Activated B cell treated with CpG ODN at 0.5 μM for 24 hours (primary cell): Measurements from ENCODE around the gene FCN1. TPM values are rescaled to one million over a fixed set of nuclear protein-coding genes. Genes with fewer than 3 reads are reported as not detected.

Experiments used
- ATAC-seq: fragments of 200-7000 bp; cut with Tn5 transposase; one replicate; pipeline ENCODE4 v1.10.0; 2021; ENCODE audit warnings: low read depth, mild to moderate bottlenecking, moderate library complexity
- CTCF ChIA-PET: fragments of 350-600 bp; sonication (Branson Sonifier 250); formaldehyde crosslinking; loops from one replicate; lab custom pipeline; 2021; ENCODE audit warnings: antibody characterized with exemption; lab: Charles Lee
- POLR2A ChIA-PET: fragments of 350-600 bp; sonication (Branson Sonifier 250); formaldehyde crosslinking; loops from one replicate; lab custom pipeline; 2021; ENCODE audit warnings: antibody characterized with exemption; lab: Charles Lee
- DNase-seq: peaks from one replicate; pipeline ENCODE4 v3.0.0; 2022
- H3K27ac Mint-ChIP-seq: one replicate; pipeline ENCODE4 v1.8.0; 2020; ENCODE audit warnings: mixed read lengths
- H3K27me3 Mint-ChIP-seq: one replicate; pipeline ENCODE4 v1.8.0; 2021; ENCODE audit warnings: mixed read lengths
- H3K36me3 Mint-ChIP-seq: one replicate; pipeline ENCODE4 v1.8.0; 2021; ENCODE audit warnings: low read depth, mixed read lengths
- H3K4me1 Mint-ChIP-seq: one replicate; pipeline ENCODE4 v1.8.0; 2021; ENCODE audit warnings: mixed read lengths
- H3K4me3 Mint-ChIP-seq: one replicate; pipeline ENCODE4 v1.8.0; 2020; ENCODE audit warnings: mild to moderate bottlenecking, mixed read lengths
- H3K9me3 Mint-ChIP-seq: one replicate; pipeline ENCODE4 v1.8.0; 2020; ENCODE audit warnings: mixed read lengths
- intact Hi-C: fragments of 100-400 bp; cut with micrococcal nuclease; formaldehyde crosslinking; loops from one replicate; pipeline ENCODE4 v1.15.1; 2024
- total RNA-seq: library from RNA; stranded (reverse); gene quantifications from 2 replicates; pipeline ENCODE4 v1.2.3, GENCODE V29; 2022
- TF ChIP-seq, protein P1 (sequence below): fragments of 200-600 bp; IDR thresholded peaks from one replicate; pipeline ENCODE4 v1.8.0; 2022; ENCODE audit warnings: antibody characterized with exemption, mild to moderate bottlenecking

The FCN1 gene
- total RNA-seq, 1 donor from 2014 or later, result 0.44 TPM

DNA sequence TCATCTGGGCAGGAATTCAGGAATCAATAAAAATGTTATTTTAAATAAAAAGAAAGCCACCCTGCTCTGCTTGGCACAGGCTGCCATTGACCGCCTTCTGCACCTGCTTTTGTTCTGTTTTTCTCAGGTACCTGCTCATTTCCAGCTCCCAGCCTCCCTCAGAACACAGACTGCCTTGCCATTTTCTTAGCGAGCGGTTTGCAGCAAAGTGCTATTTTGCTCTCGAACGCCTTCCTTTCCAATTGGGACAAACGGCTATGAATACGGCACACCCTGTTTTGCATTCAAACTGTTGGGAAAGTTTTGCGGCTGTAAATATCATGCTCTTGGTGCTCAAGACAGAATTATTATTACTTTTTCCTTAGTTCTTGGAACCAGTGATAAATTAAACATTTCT is 25.1 kb upstream of the FCN1 start:
- TF ChIP-seq, protein P1, sequence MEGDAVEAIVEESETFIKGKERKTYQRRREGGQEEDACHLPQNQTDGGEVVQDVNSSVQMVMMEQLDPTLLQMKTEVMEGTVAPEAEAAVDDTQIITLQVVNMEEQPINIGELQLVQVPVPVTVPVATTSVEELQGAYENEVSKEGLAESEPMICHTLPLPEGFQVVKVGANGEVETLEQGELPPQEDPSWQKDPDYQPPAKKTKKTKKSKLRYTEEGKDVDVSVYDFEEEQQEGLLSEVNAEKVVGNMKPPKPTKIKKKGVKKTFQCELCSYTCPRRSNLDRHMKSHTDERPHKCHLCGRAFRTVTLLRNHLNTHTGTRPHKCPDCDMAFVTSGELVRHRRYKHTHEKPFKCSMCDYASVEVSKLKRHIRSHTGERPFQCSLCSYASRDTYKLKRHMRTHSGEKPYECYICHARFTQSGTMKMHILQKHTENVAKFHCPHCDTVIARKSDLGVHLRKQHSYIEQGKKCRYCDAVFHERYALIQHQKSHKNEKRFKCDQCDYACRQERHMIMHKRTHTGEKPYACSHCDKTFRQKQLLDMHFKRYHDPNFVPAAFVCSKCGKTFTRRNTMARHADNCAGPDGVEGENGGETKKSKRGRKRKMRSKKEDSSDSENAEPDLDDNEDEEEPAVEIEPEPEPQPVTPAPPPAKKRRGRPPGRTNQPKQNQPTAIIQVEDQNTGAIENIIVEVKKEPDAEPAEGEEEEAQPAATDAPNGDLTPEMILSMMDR, result no peak
- Mint-ChIP-seq H3K4me3 (no peak overlapping the region), H3K9me3 (no peaks in the 10 kb centered on the region), H3K27me3 (peaks cover 21% of the 10 kb centered on the region), H3K27ac (no peak overlapping the region), H3K4me1 (no peaks in the 10 kb centered on the region), H3K36me3 (no peaks in the 10 kb centered on the region)
- POLR2A ChIA-PET, result no interaction called here
- DNase-seq (no peak), ATAC-seq (no peak)
- intact Hi-C loops, result no loop called here
- CTCF ChIA-PET, result no interaction called here

DNA sequence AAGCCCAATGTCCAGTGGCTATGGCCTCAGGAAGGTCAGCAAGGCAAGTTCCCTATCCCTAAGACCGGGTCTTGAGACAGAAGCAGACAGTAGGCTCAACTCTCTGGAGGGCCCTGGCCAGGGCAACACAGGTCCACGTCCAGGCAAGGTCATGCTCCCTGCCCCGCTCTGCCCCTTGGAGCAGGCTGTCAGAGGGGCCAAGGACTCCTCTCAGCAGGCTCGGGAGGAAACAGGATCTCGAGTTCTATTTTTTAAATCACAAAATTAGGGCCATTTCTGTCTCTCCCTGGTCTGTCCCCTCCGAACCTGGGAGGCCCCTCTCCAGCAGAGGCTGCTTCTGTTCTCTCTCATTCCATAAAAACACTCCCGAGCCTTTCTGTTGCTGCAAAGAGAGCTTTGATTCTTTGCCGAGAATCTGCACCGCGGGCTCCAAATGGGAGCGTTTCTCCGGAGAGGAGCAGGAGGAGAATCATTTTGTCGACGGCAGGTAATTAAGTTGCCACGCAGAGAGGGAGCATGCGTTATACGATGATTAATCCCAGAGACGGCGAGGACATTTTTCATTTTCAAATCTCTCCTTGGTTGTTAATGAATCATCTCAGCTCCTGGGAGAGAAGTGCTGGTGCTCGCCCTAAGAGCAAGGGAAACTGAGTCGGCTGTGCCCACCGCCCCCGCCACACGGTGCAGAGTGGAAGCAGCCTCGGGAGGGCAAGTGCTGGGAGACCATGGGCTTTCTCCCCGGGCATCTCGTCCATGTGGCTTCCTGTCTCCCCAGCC is 24.5 kb upstream of the FCN1 start:
- no peak overlapping the region for H3K27ac Mint-ChIP-seq
- intact Hi-C loops, result no loop called here
- no peaks in the 10 kb centered on the region for H3K36me3 Mint-ChIP-seq
- H3K4me1 Mint-ChIP-seq, result peaks cover 4% of the 10 kb centered on the region
- ATAC-seq, result no peak
- no peaks in the 10 kb centered on the region for H3K9me3 Mint-ChIP-seq
- ChIA-PET CTCF (no interaction called here), POLR2A (no interaction called here)
- DNase-seq, result no peak
- peaks cover 21% of the 10 kb centered on the region for H3K27me3 Mint-ChIP-seq
- TF ChIP-seq, protein P1, result no peak
- H3K4me3 Mint-ChIP-seq, result no peak overlapping the region

DNA sequence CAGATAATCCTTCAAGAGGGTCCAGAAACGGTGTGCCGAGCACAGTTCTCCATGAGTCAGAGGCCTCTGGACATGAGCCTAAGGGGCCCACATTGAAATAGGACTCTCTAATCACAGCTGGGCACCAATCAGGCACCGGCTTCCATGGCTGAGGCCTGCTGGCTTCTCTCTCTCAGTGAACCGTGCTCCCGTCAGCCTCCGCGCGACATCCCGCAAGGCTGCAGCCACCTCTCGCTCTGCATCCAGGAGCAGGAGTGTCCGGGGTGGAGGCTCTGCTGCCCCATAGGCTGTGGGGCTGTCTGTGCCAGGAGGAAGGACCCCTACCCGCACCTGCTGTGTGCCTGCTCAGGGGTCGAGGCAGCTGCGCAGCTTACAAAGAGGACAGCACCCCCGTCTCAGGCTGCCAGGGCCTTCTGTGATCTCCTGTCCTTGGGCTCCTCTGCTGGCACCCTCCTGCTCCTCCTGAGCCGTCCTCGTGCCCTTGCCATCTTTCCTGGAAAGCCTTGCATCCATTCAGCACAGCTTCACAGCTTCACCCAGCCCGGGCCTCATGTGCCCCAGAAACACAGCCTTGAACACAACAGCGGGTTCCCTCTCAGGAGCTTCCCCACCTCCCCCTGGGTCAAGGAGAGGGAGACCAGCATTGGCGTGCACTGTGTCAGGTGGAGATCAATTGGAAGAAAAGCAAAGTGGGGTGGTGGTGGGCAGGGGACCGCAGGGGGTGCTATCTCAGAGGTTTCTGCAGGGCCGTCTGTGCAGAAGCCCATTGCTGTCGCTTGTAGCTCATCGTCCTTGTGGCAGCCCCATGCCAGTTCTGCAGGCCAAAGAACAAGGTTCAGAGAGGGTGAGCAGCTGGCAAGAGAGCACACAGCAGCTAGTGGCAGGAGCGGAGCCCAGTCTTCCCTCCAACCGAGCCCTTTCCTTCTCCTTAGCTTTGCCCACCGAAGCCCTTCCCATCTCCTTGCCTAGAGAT is 22.8 kb upstream of the FCN1 start:
- DNase-seq, result no peak
- CTCF ChIA-PET, result no interaction called here
- no peak overlapping the region for H3K27ac Mint-ChIP-seq
- TF ChIP-seq, protein P1, result no peak
- H3K36me3 Mint-ChIP-seq, result no peaks in the 10 kb centered on the region
- peaks cover 21% of the 10 kb centered on the region for H3K27me3 Mint-ChIP-seq
- POLR2A ChIA-PET, result interaction anchor here (1.1 kb wide), 1 partner anchor 776 kb away, joined by 5 read pairs; the partner anchor contains the start of gene RNU6ATAC
- intact Hi-C loops, result no loop called here
- H3K4me3 Mint-ChIP-seq, result no peak overlapping the region
- H3K4me1 Mint-ChIP-seq, result peaks cover 21% of the 10 kb centered on the region
- ATAC-seq, result no peak
- H3K9me3 Mint-ChIP-seq, result no peaks in the 10 kb centered on the region

DNA sequence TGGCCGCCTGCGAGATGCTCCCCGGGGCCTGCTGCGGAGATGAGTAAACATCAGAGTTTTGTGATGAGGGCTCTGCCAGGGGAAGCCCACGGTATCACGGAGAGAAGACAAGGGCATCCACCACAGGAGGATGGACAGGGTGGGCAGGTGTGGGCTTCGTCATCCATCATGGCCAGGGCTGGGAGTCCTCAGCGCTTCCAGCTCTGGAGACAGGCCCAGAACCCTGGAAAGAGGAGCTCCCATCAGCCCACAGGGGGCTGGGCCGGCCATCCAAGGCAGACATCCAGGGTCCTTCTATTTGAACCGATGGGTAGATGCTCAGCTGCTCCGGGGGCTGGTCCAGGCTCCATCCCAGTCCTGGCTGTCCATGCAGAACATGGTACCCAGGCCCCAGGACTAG is 22.1 kb upstream of the FCN1 start:
- Mint-ChIP-seq H3K9me3 (no peaks in the 10 kb centered on the region), H3K36me3 (no peaks in the 10 kb centered on the region), H3K27ac (no peak overlapping the region), H3K27me3 (peaks cover 23% of the 10 kb centered on the region), H3K4me1 (peaks cover 28% of the 10 kb centered on the region), H3K4me3 (no peak overlapping the region)
- CTCF ChIA-PET, result no interaction called here
- POLR2A ChIA-PET, result no interaction called here
- DNase-seq (no peak), ATAC-seq (no peak)
- TF ChIP-seq, protein P1, result no peak
- intact Hi-C loops, result loop anchor here (10.0 kb wide), 1 partner anchor 775 kb away; the partner anchor contains the start of gene RNU6ATAC
